ENCODE data around the gene CDKN2A.

The CDKN2A gene

GRCh38 chr9:21941337-21941995, 52.7 kb downstream of the CDKN2A start:
- DNase-seq (ENCODE audit: low read depth) = no peak

- no peak for DNase-seq (ENCODE audit: low read depth)
Measured at GRCh38 chr9:21936161-21936560, 58.0 kb downstream of the CDKN2A start.

- no peak for DNase-seq (ENCODE audit: low read depth)
Measured at GRCh38 chr9:21935631-21936030, 58.6 kb downstream of the CDKN2A start.

- no peak for DNase-seq (ENCODE audit: low read depth)
Measured at GRCh38 chr9:21933865-21934264, 60.3 kb downstream of the CDKN2A start.

GRCh38 chr9:21933281-21933680, 60.9 kb downstream of the CDKN2A start:
- no peak for DNase-seq (ENCODE audit: low read depth)

- no peak for DNase-seq (ENCODE audit: low read depth)
Measured at GRCh38 chr9:21931428-21931827, 62.8 kb downstream of the CDKN2A start.

- no peak for DNase-seq (ENCODE audit: low read depth)
Measured at GRCh38 chr9:21927752-21928151, 66.4 kb downstream of the CDKN2A start.

- DNase-seq (ENCODE audit: low read depth) = no peak
Measured at GRCh38 chr9:21923694-21924093, 70.5 kb downstream of the CDKN2A start.

GRCh38 chr9:21919377-21920362, 74.5 kb downstream of the CDKN2A start:
- no peak for DNase-seq (ENCODE audit: low read depth)

All from stimulated activated CD8-positive, alpha-beta memory T cell treated with anti-CD3 and anti-CD28 coated beads, Interleukin-12 subunit alpha, Interleukin-12 subunit beta, amount 100 ng/mL, for 4 hours (primary cell).